Left renal cortex interstitium (tissue), 4 donors: ENCODE data around the gene ACOD1. TPM values are rescaled to one million over a fixed set of nuclear protein-coding genes. Genes with fewer than 3 reads are reported as not detected.
A peak's percentile ranks its signal among the peaks of the same experiment; 100 is the strongest.
"Not testable (repeated sequence)": the region's sequence is repeated elsewhere in the genome, so short reads cannot be mapped to it uniquely, and the experiment has no call there.

ENCODE experiments used
- DNase-seq, 4 donors: peaks; one replicate each; pipeline ENCODE4 v3.0.0-alpha.2; 2013; ENCODE audit warnings: low read depth in 4 of 4, low spot score in 2 of 4, missing footprints in 1 of 4
- polyA plus RNA-seq, 4 donors: library from polyadenylated mRNA; unstranded; fragments of 120-200 nt; gene quantifications; one replicate each; pipeline ENCODE4 v1.2.1, GENCODE V29; 2013; ENCODE audit not compliant: insufficient read length in 4 of 4

The ACOD1 gene
- polyA plus RNA-seq: not detected

DNA sequence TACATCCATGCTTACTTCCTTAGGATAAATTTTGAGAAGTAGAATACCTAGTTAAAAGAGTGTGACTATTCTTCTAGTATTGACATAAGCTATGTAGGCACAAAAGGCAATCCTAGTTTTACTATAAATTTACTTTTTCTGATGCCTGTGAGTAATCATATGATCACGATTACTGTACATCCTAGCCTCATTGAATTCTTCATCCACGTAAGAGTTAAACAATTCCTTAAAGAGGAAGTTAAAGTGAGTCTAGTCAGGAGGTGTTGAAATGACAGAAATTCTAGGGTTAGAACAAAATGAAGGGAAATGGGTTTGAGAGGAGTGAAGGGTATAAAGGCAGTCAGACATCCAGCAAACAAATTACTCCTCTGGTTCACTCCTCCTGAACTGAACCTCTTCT lies at the start of gene ACOD1:
Gene ACOD1, plus strand, starts transcription at position 363 of the 400 bp plus-strand sequence. CDS start 48 bp downstream, outside the sequence.
- no peak for DNase-seq

DNA sequence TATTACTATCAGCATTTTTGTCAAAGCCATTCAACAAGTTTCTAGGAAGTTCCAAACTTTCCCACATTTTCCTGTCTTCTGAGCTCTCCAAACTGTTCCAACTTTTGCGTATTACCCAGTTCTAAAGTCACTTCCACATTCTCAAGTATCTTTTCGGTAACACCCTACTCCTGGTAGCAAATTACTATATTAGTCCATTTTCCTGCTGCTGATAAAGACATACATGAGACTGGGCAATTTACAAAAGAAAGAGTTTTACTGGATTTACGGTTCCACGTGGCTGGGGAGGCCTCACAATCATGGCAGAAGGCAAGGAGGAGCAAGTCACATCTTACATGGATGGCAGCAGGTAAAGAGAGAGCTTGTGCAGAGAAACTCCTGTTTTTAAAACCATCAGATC lies 49.2 kb upstream of the ACOD1 start:
- not testable (repeated sequence) for DNase-seq

DNA sequence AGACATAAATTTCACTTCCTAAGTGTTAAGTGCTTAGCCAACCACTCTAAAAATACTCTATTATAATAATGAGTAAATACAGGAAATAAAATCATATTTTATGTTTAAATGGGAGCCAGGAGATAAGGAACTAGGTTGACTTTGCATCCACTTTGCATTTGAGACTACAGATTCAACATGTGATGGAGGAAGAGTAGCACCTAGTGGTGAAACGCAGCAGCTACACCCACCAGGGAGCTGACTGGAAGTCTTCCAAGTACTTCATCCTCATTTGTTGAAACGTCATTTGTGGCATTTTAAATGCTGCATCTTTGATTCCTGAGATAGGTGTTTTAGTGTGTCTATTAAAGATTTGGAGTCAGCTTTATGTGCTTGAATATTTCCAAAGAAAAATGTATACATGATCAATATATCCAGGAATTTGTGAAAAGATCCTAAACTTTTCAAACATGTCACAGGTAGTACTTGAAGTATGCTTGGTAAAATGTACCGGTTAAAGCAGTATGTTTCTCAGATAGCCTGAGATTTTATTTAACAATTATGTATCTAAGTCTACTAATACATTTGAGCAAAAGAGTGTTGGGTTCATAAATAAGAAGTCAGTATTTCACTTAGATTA lies 44.7 kb upstream of the ACOD1 start:
- peak in 2 of 4 donors; percentile 30 to 64 for DNase-seq

DNA sequence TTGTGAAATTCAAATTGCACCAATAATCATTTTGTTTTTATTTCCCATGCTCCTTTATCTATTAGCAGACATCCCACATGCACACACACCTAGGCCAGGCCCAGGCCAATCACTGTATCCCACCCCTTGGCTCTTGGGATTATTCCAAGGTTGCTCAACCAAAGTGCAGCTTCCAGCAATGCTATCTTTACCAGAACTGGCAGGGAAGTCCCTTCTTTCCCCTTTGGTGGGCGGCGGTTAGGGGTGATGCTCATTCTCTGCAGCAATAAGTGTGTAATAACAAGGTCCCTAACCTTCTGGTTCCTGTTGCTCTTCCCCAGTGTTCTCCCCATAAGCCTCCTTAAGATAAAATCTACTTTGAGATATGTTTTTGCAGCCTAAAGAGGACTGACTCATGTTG lies 43.8 kb upstream of the ACOD1 start:
- DNase-seq: no peak

DNA sequence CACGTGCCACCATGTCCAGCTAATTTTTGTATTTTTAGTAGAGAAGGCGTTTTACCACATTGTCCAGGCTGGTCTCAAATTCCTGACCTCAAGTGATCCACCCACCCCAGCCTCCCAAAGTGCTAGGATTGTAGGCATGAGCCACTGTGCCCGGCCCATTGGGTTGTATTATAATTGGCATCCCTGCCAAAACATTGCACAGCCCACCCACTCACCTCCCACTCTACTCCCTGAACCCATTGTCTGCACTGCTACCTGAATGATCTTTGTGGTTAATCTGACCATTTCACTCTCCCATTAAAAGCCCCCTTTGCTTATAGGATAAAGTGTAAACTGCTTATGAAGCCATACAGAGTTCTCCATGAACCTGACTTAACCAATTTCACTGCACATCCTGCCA lies 35.8 kb upstream of the ACOD1 start:
- no peak for DNase-seq

DNA sequence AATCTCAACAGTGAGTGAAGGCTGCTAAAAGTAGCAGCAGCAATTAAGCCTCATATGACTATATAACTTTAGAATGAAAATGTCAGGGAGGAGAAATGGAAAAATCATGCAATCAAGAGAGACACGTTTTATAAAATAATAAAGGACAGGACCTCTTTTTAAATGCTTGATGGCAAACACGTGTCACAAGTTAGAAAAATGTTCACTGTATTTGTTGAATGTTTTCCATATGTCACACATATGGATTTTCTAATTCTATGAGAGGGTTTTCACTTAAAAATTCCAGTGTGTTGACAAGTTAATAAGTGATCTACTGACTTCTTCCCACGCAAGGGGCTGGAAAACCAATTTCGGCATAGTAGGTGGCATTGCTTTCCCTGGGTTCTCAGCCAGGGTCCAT lies 34.4 kb upstream of the ACOD1 start:
- DNase-seq: no peak

DNA sequence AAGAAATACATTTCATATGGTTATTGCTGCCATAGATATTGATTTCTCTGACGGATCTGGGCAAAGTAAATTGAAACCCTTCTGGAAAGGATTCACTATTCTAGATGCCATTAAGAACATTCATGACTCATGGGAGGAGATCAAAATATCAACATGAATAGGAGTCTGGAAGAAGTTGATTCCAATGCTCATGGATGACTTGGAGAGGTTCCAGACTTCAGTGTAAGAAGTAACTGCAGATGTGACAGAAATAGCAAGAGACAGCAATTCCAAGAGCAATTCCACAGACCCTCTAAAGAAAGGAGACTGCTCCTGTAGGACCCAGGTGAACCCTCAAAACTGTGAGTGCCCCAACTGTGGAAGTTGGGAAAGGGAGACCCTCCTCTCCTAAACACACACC lies 31.2 kb upstream of the ACOD1 start:
- DNase-seq: no peak

DNA sequence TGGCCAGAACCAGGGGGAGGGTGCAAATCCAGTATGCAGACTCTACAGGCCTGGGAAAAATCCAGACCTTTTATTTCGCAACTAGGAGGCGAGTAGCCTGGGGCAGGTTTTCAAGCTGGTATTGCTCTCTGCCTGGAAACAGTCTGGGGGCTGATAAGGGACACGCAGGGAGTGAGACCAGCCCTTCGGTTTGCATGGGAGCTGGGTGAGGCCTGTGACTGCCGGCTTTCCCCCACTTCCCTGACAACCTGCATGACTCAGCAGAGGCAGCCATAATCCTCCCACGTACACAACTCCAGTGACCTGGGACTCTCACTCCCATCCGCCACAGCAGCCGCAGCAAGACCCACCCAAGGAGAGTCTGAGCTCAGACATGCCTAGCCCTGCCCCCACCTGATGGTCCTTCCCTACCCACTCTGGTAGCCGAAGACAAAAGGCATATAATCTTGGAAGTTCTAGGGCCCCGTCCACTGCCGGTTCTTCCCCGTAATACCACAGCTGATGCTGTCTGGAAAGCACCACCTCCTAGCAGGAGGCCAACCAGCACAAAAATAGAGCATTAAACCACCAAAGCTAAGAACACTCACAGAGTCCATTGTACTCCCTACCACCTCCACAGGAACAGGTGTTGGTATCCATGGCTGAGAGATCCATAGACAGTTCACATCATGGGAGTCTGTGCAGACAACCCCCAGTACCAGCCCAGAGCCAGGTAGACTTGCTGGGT lies 30.4 kb upstream of the ACOD1 start:
- DNase-seq: not testable (repeated sequence)

DNA sequence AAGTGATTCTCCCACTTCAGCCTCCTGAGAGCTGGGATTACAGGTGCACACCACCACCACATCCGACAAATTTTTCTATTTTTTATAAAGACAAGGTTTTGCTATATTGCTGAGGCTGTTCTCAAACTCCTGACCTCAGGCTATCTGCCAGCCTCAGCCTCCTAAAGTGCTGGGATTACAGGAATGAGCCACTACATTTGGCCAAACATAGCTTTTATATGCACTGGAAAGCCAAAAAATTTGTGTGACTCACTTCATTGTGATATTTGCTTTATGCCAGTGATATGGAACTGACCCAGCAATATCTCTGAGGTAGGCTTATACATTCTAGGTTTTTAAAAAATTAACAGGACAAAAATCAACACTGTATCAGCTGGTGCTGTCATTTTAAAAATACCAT lies 26.8 kb upstream of the ACOD1 start:
- DNase-seq: no peak

DNA sequence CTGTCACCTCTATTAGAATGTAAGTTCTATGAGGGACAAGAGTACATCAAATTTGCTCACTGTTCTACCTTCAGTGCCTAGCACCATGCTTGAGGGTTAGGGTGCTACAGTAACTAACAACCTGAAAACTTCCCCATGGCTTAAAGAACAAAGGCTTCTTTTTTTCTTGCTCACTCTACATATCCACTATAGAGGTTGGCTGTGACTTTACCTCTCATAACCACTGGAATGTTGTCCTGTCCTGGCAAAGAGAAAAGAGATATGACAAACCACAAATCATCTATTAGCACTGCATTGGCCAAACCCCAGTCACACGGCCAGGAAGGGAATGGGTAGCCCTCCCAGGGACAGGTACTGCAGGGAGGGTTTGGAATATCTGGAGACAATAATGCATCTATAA lies 23.2 kb upstream of the ACOD1 start:
- DNase-seq: no peak

DNA sequence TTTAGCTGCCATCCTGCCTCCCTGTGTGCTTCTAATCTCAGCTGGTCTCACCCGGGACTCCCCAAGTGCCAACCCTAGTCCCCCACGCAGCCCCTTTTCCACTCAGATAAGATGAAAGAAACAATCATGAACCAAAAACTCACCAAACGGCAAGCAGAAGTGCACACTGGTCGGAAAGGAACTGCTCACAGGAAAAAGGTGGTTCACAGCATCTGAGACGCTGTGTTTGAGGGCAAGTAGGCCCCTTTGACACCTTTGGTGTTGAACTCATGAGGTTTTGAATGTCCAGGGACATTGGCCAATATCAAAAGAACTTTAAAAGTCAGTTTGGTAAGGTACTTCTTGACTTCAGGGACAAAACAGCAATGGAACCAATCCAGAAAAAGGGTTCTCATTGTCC lies 20.4 kb upstream of the ACOD1 start:
- no peak for DNase-seq

DNA sequence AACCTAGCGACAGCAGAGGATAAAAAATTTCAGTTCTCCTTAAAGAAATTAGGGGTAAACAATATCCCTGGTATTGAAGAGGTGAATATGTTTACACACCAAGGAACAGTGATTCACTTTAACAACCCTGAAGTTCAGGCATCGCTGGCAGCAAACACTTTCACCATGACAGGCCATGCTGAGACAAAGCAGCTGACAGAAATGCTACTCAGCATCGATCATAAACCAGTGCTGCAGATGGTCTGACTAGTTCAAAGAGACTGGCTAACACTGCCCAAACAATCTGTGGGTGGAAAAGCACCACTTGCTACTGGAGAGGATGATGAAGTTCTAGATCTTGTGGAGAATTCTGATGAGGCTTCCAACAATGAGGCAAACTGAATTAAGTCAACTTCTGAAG lies 19.9 kb upstream of the ACOD1 start:
- DNase-seq: no peak

DNA sequence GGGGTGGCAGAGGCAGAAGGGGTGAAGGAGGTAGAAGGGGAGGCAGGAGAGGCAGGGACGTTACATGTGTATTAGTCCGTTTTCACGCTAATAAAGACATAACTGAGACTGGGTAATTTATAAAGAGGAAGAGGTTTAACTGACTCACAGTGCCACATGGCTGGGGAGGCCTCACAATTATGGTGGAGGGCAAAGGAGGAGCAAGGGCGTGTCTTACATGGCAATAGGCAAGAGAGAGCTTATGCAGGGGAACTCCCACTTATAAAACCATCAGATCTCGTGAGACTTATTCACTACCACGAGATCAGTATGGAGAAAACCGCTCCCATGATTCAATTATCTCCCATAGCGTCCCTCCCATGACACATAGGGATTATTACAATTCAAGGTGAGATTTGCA lies 19.0 kb upstream of the ACOD1 start:
- no peak for DNase-seq

DNA sequence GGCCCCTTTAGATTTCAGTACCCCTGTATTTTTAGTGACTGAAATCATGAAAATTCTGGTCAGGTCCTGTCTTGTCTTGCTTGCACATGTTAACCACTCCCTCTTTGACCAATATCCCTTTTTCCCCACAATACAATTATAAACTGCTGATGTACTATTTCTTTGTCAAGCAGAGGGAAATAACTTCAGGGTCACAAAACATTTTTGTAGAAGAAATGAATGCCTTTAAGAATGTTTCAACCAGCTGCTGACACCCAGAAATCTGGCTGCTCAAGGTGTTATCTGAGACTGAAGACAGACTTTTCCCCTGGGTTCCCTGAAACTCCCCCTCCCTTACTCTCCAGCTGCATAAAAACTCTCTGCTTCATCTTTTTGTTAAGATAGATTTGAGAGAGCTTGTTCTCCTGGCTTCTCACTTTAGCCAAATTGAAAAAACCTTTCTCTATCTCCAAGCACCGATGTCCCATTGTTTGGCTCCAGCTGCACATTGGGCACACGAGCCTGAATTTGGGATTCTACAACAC lies 18.4 kb upstream of the ACOD1 start:
- DNase-seq: no peak

DNA sequence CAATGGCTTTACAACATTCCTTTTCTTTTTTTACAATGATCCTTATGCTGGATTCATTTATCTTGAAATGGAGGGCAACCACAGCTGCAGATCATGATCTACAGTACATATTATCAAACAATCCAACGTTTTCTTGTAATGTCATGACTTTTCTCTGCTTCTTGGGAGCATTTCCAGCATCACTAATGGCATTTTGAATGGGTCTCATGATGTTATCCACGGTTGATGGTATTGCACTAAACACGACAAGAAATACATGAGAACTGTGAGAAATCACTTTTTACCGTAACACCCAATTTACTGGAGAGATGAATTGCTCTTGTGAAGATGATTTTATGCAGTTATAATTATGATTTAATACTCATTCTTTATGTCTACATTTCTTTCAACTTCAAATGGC lies 16.2 kb upstream of the ACOD1 start:
- DNase-seq: no peak

DNA sequence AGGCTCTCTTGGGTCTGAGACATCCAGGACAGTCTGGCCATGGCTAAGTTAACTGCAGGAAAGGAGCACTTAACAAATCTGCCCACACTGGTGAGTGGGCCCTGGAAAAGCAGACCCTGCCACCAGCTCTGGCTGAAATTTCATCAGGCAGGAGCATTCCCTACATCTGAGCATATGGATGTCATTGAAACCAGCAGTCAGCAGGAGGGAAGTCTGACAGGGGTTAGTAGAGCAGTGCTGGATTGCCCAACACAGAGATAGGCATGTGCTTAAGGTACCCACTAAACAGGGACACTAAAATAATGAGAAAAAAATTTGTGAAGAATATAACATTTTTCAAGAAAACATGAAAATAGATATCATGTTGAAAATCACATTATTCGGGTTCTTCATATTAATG lies 13.6 kb upstream of the ACOD1 start:
- DNase-seq: no peak

DNA sequence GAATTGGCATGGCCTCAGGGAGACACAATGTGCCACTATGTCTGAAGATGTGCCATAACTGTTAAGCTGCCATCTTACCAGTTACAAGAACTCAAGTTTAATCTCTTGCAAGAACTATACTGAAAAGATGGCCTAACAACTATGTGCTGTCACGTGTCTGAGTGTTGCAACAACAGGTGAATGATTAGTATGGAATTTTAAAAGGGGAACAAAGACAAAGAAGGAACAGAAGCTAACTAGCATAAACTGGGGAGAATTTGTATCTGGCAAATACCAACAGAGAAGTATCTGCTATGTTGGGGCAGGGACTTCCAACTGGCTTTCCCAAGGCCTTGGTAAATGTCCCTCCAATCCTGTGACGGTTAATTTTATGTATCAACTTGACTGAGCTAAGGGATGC lies 11.5 kb upstream of the ACOD1 start:
- no peak for DNase-seq

DNA sequence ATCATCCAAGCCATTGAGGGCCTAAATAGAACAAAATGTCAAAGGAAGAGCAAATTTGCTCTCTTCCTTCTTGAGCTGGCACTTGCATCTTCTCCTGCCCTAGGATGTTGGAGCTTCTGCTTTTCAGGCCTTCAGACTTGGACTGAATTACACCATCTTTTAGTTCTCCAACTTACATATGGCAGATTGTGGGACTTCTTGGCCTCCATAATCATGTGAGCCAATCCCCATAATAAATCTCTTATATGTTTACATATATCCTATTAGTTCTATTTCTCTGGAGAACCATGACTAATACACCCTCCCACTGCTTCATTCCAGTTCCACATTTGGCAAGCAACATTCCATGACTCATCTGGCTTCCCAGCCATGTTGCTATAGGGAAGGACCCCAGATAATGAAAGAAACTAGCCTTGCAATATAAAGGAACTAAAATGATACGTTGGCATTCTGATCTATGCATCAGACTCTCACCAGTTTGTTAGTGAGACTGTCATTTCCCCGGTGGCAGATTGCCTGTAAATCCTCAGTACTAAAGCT lies 11.0 kb upstream of the ACOD1 start:
- DNase-seq: no peak

DNA sequence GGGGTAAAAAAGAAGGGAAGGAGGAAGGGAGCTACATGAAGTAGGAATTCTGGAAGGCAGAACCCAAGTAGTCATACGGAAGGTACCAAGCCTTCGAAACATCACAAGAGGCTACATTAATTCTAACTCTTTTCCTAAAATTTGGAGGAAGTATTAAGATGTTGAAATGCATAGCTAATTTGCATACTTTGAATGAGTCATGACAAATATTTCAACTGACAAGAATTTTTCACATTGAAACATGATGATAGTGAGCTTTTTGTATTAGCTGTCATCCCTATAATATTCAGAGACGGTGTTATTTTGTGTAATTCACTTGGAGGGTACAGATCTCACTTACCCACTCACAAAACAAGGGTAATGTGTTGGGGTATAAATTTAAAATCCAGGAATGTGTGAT lies 9.1 kb upstream of the ACOD1 start:
- no peak for DNase-seq

DNA sequence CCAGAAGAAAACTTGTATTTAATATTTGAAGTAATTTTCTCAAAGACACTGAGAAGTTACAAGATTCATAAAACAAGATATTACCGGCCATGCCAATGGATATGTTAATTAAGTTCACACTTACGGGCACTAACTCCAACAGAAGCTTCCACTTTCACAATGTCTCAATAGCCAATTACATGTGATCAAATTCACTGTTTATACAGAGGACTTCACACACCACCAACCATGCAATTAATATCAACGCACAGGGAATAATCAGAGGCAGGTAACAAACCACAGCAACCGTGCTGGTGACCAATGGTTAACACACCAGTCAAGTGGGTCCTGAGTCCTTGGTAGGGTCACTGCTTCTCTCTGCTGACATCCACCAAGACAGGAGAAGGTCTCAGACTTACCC lies 5.9 kb upstream of the ACOD1 start:
- DNase-seq: no peak

DNA sequence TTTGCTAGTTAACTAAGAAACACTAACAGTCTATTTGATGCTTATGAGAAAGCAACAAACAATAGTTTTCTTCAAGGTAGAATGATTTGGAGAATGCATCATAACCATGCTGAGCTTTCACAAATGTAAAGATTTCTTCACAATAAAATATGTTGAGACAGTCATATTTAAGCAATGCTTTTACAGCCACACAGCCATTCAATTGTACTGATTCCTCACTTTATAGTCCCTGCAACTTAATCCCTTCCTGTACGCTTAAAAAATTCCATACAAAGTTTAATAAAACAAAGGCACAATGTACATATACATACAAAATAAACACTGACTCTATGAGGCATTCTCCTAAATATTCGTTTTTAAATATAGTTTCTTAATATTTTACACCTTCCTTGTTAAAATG lies 4.7 kb upstream of the ACOD1 start:
- no peak for DNase-seq

DNA sequence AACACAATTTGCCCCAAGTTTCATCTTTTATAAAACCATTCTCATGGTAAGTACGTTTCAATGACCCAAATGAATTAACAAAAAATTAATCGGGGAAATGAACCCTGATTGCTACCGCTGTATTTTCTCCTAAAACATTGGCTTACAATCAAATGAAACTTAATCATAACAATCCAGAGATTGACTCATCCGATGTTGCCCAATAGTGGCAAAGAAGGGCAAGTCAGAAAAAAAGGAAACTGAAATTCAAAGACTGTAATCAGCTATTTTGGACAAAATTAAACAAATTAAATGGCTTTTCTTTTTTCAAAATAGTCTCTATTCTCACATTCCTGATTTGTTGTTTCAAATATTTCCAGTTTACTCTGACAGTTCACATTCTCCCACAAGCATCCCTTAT lies 3.9 kb upstream of the ACOD1 start:
- DNase-seq: no peak
